AG09309 (cell line): ENCODE results near the gene CNNM3.
A peak's percentile ranks its signal among the peaks of the same experiment; 100 is the strongest.

Source experiments
- DNase-seq: peaks from one replicate; pipeline ENCODE4 v3.0.0-alpha.2; 2010; ENCODE audit warnings: low read depth
- H3K4me3 ChIP-seq: 2 replicates; pipeline ENCODE4 v1.5.1; 2011; ENCODE audit warnings: mild to moderate bottlenecking, low read depth, low read length, moderate library complexity; ENCODE audit not compliant: control insufficient read depth
- TF ChIP-seq, protein P1 (sequence below): IDR thresholded peaks from 2 replicates; pipeline ENCODE4 v1.5.1; 2011; ENCODE audit warnings: mild to moderate bottlenecking, low read depth, low read length, inconsistent platforms; ENCODE audit not compliant: insufficient read depth, control insufficient read depth; ENCODE audit errors: missing control alignments

CNNM3 gene

GRCh38 chr2:96856776-96857666, 41.0 kb downstream of the CNNM3 start:
- no peak for DNase-seq
- TF ChIP-seq, protein P1, sequence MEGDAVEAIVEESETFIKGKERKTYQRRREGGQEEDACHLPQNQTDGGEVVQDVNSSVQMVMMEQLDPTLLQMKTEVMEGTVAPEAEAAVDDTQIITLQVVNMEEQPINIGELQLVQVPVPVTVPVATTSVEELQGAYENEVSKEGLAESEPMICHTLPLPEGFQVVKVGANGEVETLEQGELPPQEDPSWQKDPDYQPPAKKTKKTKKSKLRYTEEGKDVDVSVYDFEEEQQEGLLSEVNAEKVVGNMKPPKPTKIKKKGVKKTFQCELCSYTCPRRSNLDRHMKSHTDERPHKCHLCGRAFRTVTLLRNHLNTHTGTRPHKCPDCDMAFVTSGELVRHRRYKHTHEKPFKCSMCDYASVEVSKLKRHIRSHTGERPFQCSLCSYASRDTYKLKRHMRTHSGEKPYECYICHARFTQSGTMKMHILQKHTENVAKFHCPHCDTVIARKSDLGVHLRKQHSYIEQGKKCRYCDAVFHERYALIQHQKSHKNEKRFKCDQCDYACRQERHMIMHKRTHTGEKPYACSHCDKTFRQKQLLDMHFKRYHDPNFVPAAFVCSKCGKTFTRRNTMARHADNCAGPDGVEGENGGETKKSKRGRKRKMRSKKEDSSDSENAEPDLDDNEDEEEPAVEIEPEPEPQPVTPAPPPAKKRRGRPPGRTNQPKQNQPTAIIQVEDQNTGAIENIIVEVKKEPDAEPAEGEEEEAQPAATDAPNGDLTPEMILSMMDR: no peak

GRCh38 chr2:96857667-96858372, 41.8 kb downstream of the CNNM3 start, which contains the start of gene ANKRD39:
Gene ANKRD39, minus strand, starts transcription at chr2:96858016. Its CDS starts 29 bp downstream, at chr2:96857987.
- TF ChIP-seq, protein P1: peak; percentile 63
- peak; percentile 89 for DNase-seq
- H3K4me3 ChIP-seq: peak within 1 kb of the TSS; percentile 78

More at GRCh38 chr2:96856776-96857666, 41.0 kb downstream of the CNNM3 start:
- H3K4me3 ChIP-seq: peak overlapping the region; percentile 78

DNA sequence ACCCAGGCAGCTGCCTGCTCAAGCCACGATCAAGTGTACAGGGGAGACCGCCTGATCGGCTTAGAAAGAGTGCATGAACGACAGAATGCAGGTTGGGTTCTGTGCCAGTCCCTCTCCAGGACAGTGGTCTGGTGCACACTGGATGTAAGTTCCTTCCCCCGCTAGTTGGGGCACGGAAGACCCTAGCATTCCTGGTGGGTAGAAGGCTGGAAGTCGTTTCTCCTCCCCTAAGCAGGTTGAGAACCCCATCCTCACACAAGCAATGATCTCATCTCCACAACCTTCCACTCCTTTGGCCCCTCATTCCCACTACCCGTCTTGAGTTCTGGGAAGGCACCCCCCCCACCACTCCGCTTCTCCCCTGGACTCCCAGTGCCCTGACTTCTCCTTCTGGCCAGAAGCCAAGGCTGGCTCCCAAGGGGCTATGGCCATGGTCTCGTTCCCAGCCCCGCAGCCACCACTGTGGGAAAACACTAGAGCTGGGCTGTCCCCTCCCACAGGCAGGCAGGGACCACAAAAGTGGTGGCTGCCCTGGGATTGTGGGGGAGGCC, 43.1 kb downstream of the CNNM3 start:
- H3K4me3 ChIP-seq: no peak overlapping the region

GRCh38 chr2:96859681-96860064, 43.6 kb downstream of the CNNM3 start:
- TF ChIP-seq, protein P1: no peak
- no peak overlapping the region for H3K4me3 ChIP-seq
- DNase-seq: no peak

More for the DNA sequence above, 43.1 kb downstream of the CNNM3 start:
- no peak for DNase-seq
- TF ChIP-seq, protein P1: no peak

DNA sequence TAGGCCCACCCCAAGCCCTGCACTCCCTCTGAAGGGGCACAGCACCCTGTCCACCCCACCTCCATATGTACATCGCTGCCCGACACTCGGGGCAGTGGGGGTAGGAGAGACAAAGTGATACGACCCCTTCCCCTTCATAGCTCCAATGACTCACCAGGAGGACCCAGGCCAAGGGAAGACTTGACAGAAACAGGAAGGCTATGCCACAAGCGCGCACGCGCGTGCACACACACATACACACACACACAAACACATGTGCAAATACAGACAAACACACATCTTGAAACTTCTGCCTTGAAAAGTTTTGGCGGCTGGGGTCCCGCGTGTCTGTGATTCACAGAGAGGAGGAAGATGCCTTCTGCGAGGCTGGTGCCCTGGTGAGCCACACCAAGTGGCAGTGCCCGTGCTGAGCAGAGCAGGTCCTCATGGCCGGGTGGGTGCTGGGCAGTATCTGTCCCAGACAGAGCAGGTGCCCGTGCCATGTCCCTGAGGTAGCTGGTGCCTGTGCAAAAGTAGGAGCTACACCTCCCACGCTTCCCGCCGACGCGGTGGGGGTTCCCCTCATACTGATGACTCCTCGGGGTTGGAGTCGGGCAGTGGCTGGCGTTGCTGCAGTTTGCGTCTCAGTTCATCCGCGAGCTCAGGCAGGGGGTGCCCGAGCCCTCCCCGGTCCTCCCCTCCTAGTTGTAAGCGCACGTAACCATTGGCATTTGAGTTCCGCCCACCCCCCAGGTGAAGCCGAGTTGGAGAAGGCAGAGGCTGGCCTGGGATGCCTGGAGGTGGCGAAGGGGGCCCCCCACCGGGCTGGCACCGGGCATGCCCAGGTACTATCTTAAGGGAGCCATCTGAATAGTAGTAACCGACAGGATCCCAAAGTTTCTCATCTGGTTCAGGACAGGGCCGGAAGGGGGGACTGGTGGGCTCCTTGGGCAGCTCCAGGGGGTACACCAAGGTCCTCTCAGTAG, 44.3 kb downstream of the CNNM3 start:
- no peak for DNase-seq
- TF ChIP-seq, protein P1: no peak
- H3K4me3 ChIP-seq: no peak overlapping the region
